ENCODE measurements around the gene METAP1D. TPM values are rescaled to one million over a fixed set of nuclear protein-coding genes. Genes with fewer than 3 reads are reported as not detected.
"Not testable (repeated sequence)": the region's sequence is repeated elsewhere in the genome, so short reads cannot be mapped to it uniquely, and the experiment has no call there.

The METAP1D gene
- 1.9 and 4.8 TPM in 2 replicates for total RNA-seq

DNA sequence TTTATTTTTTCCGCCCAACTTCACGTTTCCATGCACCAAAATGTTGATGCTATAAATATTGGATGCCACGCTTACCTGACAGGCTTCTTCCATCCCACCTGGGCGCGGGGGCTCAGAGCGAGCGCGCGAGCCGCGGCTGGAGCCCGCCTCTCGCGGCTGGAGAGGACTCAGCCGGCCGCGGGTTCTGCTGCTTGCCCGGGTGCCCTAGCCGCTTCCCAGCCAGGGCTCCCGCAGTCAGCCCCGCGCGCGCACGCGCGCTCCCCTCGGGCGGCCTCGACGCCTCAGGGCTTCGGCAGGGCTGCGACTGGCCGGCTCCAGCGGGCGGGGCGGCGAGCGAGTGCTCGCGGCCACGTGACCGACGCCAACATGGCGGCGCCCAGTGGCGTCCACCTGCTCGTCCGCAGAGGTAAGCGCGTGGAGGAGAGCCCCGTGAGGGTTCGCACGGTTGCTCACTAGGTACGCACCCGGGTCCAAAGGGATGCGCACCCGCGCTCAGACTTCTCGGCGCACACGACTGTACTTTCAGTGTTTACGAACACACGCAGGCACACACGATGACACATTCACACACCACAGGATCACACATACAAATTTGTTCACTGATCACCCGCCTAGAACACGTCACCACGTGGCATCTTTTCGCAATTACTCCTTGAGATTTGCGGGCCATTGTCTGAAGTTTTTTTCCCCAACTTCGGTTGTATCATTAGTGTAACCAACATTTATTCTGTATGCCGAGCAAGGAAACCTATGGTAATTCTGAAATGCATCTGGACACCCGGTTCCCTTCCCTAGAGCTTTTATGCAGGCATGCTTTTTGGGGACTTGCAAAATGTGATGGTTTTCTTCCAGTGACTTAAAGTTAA lies at the start of gene METAP1D:
Gene METAP1D, plus strand, starts transcription at position 350 of the 866 bp plus-strand sequence. Its CDS starts 17 bp downstream, at position 367.
- peak; percentile 64 for DNase-seq (ENCODE audit: low read depth)

DNA sequence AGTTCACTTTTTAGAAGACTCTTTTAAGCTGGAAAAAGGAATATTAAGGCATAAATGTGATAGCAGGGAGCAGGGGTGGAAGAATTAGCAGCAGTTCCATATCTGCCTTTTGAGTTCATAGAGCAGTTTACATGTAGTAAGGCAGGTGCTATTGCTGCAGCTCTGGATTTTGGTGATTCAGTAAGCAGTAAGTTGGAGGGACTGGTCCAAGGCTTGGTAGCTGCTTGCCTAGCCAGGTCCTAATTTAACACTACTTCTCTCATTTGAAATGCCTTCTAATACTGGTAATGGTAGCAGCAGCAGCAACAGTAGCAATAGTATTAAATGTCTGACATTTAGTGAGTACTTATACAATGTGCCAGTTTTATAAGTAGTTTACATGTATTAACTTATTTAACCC lies 47.5 kb upstream of the METAP1D start:
- DNase-seq (ENCODE audit: low read depth) = no peak

DNA sequence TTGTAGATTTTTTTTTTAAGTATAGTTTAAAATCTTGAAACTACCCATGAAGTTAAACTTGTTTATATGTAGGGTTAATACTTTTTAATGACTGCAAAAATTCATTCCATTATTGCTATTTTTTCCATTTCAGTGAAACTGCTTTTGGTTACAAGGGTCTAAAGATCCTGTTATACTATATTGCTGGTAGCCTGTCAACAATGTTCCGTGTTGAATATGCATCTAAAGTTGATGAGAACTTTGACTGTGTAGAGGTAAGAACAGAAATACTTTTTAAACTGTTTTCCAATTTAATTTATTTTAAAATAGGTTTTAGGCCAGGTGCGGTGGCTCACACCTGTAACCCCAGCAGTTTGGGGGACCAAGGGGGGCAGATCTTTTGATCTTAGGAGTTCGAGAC lies 47.0 kb upstream of the METAP1D start:
- no peak for DNase-seq (ENCODE audit: low read depth)

DNA sequence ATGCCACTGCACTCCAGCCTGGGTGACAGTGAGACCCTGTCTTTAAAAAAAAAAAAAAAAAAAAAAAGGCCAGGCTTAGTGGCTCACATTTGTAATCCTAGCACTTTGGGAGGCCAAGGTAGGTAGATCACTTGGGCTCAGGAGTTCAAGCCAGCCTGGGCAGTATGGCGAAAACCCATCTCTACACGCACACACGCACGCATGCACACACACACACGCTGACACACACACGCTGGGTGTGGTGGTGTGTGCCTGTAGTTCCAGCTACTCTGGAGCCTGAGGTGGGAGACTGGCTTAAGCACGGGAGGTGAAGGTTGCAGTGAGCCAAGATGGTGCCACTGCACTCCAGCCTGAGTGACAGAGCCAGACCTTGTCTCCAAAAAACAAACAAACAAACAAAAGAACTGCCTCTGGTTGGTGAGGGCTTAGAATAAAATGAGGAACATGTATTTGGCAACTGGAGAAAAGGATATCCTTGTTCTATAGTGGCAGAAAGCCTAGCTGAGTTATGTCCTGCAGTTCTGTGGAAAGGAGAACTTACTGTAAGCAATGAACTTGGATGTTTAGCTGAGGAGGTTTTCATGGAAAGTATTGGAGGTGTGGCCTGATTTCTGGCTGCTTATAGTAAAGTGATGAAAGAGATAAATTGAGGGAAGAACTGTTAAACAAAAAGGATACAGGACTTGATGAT lies 43.5 kb upstream of the METAP1D start:
- no peak for DNase-seq (ENCODE audit: low read depth)

DNA sequence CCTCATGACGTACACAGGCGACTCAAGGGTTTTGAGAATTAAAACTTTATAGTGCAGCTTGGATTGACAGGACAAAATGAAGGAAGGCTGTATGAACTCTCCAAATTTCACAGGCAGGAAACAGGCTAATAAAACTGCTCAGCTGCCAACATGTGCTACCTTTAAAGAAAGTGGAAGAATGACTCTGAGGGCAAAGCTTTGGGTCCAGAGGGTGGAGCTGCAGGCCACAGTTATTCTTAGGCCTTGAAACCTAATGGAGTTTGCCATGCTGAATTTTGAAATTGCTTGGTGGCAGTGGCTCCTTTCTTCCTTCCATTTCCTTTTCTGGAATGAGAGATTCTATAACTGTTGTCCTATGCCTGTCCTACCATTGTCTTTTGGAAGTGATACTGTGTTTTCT lies 42.7 kb upstream of the METAP1D start:
- no peak for DNase-seq (ENCODE audit: low read depth)

DNA sequence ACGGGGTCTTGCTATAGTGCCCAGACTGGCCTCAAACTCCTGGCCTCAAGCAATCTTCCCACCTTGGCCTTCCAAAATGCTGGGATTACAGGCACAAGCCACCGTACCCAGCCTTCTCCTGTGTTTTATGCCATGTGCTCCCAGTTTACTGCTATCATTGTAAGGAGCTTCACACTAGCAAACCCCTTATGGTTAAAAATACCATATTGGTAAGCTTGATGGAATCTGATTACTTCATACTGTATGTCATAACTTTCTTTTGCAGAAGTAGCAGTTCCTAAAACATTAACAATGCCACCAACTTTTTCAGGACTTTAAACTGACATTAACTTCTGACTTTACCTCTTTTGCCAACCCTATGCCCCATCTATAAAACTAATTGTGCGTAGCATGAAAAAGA lies 41.3 kb upstream of the METAP1D start:
- peak; percentile 26 for DNase-seq (ENCODE audit: low read depth)

DNA sequence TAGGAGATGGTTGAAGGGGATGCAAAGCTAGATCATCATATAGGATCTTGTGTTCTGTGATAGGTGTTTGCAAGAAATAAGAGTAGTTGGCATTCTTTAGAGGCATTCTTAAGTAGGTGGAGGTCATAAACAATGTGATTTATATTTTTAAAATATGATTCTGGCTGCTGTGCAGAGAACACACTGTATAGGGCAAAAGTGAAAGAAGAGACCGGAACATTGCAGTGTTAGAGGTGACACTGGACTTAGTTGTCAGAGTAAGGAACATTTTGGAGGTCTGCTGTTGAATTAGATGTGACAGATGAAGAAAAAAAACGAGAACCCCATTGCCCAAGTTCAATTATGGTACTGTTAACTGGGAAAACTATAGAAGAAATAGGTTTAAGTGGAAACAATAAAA lies 39.8 kb upstream of the METAP1D start:
- no peak for DNase-seq (ENCODE audit: low read depth)

DNA sequence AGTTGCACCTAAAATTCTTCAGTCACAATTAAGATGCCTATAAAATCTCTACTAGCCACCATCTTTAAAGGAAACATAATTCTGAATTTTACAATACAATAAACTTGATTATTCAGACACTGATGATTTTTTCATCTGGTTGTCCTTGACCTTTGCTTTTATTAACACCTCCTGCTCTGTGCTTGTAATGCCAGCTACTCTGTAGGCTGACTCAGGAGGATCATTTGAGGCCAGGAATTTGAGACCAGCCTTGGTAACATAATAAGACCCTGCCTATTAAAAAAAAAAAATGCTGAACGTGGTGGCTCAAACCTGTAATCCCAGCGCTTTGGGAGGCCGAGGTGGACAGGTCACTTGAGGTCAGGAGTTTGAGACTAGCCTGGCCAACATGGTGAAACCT lies 39.2 kb upstream of the METAP1D start:
- no peak for DNase-seq (ENCODE audit: low read depth)

DNA sequence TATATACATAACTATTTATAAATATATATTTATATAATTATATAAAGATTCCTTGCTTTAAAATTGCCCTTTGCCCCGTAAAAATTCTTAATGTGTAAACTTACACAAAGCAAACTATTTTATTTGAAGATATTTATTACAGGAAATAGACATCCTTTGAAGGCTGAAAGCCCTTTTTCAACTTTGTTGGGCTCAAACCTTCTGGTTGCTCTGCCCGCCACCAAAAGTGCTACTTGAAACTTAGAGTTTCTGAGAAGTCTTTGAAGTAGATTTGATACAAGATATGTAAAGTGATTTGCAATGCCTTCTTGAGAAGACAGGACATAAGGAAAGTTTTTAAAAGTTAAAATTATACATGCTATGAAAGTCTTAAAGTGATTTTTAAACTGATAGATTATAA lies 36.6 kb upstream of the METAP1D start:
- DNase-seq (ENCODE audit: low read depth) = no peak

DNA sequence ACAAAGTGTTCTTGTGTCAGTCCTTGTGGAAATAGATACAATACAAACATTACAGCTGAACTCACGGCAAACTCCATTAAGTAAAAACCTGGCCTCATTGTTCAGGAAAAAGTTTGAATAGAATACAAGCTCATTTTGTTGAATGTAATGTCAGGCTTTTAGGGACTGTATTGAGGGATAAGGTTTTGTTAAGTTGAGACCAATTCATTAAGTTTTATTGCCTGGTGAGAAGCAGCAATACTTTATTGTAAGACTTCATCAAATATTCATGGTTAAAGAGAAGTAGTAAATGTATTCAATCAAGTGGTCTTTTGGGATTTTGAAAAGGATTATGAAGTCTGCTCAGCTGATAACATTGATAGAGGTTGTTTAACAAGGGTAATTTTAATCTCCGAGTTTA lies 35.4 kb upstream of the METAP1D start:
- DNase-seq (ENCODE audit: low read depth) = no peak

DNA sequence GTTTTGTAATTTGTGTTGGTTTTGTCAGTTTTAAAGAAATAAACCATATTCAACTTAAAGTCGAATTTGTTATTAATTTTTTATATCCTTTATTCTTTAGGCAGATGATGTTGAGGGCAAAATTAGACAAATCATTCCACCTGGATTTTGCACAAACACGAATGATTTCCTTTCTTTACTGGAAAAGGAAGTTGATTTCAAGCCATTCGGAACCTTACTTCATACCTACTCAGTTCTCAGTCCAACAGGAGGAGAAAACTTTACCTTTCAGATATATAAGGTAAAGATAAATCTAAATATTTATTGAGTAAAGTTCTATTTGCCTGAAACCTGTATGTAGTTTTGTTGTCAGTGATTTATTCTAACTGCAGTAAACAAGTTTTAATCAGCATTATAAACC lies 34.5 kb upstream of the METAP1D start:
- no peak for DNase-seq (ENCODE audit: low read depth)

DNA sequence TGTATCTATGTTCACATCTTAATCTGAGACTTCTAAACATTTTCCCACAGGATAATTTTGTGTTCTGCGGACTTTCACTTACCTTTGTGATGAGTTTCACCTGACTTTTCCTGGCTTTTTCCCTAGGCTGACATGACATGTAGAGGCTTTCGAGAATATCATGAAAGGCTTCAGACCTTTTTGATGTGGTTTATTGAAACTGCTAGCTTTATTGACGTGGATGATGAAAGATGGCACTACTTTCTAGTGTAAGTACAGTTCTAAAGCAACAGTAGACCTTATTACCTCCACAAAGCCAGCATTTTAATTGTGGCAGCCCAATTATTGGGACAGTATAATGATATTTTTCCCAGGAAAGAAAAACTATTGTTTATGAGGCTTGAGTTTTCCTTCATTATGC lies 34.1 kb upstream of the METAP1D start:
- no peak for DNase-seq (ENCODE audit: low read depth)

DNA sequence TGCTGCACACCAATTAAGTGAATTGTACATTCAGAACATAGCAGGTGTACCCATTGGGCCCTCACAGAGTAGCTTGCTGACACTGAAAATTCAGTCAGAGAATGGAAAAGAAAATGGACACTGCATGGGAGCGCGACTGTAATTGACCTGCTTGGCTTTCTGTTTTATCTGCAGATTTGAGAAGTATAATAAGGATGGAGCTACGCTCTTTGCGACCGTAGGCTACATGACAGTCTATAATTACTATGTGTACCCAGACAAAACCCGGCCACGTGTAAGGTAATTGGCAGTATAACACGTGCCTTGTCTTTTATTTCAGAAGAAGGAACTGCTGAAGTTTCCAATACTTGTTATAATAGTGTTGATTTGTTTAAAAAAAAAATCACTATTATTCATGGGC lies 33.5 kb upstream of the METAP1D start:
- no peak for DNase-seq (ENCODE audit: low read depth)

DNA sequence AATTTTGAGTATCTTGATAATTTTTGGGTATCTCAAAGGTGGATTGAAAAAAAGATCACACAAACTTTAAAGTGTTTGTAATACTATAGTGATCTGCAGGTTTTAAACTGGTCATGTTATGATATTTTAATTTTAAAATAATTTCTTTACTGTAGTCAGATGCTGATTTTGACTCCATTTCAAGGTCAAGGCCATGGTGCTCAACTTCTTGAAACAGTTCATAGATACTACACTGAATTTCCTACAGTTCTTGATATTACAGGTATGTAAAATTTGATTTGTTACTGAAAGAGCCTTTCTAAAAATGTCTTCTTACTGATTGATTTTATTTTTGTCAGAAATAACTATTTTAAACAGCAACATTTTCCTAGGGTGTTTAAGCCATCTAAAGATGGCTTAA lies 33.1 kb upstream of the METAP1D start:
- no peak for DNase-seq (ENCODE audit: low read depth)

DNA sequence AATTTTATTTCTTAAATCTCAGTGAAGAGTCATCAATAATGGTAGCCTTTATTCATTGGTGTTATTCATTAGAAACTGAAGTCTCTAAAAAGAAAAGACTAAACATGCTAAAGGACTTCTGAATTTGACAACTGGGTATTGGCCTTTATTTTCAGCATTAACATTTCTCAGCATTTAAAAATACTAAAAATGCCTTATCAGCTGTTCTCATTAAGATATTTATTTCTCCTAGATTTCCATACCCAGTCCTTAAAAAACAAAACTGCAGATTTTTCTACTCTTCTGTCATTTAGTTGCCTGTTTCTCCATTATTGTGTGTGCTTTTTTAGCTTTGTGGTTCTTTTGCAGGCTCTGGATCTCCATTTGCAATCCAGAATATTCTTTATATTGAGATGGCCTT lies 31.2 kb upstream of the METAP1D start:
- no peak for DNase-seq (ENCODE audit: low read depth)

DNA sequence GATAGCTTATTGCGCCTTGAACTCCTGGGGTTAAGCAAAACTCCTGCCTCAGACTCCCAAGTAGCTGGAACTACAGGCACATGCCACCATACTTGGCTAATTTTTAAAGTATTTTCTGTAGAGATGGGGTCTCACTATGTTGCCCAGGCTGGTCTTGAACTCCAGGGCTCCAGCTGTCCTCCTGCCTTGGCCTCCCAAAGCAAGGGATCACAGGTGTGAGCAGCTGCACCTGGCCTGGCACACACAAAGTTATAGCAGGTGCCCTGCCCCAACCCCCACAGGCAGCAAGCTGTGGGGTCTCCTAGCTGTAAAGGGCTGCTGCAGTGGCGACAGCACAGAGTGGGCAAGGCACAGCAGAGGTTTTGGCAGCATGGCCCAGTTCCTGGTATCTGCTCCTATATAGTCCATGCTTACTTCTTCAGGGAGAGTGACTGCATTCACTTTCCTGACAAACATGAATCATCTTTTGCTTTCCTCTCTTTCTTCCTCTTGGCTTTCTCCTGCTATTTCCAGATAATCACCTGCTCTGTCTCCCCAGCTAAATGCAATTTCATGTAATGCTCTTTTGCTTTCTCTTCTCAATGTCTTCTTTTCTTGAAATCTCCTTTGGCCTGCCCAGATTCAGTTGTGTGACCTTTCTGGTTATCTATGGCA lies 27.3 kb upstream of the METAP1D start:
- DNase-seq (ENCODE audit: low read depth) = no peak

DNA sequence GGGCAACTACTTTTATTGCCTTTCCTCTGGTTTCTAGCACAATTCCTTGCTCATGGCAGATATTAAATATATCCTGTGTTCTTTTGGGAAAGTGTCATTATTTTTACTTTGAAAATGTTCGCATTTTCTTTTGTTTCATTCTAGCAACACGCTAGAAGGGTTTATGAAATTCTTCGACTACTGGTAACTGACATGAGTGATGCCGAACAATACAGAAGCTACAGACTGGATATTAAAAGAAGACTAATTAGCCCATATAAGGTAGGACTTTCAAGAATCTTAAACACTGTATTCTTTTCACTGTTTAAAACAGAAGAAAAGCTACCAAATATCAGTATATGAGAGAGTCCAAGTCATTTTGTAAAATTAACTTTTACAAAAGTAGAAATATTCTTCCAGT lies 20.6 kb upstream of the METAP1D start:
- DNase-seq (ENCODE audit: low read depth) = no peak

DNA sequence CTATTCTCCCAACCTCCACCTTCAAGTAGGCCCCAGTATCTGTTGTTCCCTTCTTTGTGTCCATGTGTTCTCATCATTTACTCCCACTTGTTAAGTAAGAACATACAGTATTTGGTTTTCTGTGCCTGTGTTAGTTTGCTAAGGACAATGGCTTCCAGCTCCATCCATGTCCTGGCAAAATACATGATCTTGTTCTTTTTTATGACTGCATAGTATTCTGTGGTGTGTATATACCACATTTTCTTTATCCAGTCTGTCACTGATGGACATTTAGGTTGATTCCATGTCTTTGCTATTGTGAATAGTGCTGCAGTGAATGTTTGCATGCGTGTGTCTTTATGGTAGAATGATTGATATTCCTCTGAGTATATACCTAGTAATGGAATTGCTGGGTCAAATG lies 15.8 kb upstream of the METAP1D start:
- DNase-seq (ENCODE audit: low read depth) = not testable (repeated sequence)

DNA sequence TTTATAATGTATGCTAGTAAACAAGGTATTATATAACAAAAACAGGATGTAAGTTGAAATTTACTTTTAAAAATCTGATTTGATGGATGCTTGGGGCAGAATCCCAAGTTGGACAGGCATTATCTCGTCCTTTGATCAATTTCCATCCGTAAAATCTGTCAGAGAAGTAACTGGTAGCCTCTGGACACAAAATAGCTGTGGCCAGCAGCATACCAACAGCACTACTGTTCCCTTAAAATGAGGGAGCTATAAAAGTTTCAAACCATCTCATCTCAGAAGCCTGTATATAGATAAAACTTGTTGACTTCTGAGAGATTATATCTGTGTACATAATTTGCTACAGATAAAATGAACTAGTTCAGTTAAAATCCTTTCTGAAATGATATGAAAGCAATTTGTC lies 14.7 kb upstream of the METAP1D start:
- DNase-seq (ENCODE audit: low read depth) = no peak

DNA sequence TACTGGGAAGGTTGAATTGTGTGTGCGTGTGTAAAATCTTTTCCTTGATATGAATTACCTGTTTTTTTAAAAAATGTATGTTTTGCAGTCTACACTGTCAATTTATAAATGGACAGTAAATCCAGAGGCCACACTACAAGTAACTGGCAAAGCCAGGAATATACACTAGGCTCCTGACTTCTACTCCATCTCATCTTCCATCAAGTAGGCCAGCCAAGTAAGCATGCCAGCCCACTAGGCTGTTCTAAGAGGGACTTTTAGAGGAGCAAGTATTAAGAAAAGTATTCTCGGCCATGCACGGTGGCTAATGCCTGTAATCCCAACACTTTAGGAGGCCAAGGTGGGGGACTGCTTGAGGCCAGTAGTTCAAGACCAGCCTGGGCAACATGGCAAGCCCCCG lies 13.0 kb upstream of the METAP1D start:
- no peak for DNase-seq (ENCODE audit: low read depth)

DNA sequence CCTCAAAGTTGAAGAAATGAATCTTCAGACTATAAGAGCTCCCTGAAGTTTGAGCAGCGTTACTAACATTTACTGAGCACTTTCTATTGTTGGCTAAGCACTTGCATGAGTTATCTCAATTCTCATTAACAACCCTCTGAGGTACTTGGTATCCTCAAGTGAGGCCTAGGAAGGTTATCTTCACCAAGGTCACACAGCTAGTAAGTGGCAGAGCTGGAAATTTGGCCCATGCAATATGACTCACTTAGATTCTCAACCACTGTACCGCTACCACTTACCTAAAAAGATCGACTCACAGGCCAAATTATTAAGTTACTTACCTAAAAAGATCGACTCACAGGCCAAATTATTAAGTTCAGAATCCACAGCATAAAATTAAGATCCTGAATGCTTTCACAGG lies 8.7 kb upstream of the METAP1D start:
- no peak for DNase-seq (ENCODE audit: low read depth)

DNA sequence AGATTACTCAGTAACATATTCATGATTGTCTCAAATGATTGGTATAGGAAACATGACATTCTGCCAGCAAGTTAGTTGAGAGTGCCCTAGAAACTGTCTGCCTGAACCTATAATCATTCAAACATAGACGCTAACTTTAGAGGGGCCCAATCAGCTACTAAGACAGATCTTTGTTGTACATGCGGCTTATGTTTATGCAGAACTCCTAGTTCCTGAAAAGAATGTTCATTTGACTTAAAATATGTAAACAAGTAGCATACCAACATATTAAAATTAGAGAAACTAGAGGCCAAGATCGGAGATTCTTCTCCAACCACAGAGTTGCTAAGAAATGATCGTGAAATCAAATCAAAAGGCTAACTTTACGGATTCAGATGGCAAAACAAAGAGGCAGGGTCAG lies 4.2 kb upstream of the METAP1D start:
- no peak for DNase-seq (ENCODE audit: low read depth)

DNA sequence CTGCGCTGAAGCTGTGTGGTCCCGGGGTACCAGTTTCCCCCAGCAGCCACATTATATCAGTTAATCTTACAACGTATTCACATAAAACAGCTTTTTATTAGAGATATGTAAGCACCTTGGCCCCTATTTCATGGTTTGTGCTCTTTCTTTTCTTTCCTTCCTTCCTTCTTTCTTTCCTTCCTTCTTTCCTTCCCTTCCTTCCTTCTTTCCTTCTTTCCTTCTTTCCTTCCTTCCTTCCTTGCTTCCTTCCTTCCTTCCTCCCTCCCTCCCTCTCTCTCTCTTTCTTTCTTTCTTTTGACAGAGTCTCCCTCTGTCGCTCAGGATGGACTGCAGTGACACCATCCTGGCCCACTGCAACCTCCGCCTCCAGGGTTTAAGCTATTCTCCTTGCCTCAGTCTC lies 3.7 kb upstream of the METAP1D start:
- DNase-seq (ENCODE audit: low read depth) = no peak
